AG10803 (cell line): ENCODE results near the gene PIK3IP1.

ENCODE experiments used
- DNase-seq: peaks from one replicate; pipeline ENCODE4 v3.0.0; 2010; ENCODE audit warnings: low read depth
- H3K4me3 ChIP-seq: 2 replicates; pipeline ENCODE4 v1.5.1; 2011; ENCODE audit warnings: mild to moderate bottlenecking, low read length, control low read depth
- TF ChIP-seq, protein P1 (sequence below): conservative IDR thresholded peaks from 2 replicates; pipeline ENCODE4 v1.5.1; 2011; ENCODE audit warnings: mild to moderate bottlenecking, low read length, control low read depth, inconsistent platforms

PIK3IP1 gene

DNA sequence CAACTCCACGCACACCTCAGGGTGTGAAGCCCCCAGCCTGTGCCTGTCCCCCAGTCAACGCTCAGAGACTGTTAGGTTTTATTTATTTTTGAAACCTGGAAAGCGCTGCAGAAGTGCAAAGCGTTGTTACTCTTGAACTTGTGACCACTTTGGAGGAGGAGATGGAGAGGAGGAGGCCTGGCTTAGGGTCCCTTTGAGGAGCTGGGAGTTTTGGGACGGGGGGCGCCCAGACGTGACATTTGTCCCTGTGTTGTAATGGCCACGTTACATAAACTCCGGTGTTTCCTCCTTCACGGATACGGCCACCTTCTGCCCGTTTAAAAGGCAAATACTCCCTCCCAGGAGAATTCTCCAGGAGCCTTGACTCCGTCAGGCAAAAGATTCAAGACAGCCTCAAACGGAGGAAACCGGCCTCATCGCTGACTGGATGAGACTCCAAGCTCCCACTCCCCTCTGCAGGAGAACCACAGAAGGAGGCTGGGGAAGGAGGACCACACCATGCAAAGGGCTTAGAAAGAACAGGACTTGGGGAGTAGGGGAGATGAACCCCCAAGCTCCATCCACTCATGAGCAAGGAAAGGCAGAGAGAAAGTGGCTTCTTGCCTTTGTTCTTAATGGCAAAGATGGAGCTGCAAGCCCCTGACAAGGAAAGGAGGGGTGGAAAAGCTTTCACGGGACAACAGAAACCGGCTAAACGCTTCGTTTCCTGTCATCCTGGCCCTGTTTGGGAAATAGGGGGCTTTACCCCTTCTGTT is 630 bp downstream of the PIK3IP1 start:
- H3K4me3 ChIP-seq = peak overlapping the region; percentile 91
- DNase-seq = no peak
- TF ChIP-seq, protein P1, sequence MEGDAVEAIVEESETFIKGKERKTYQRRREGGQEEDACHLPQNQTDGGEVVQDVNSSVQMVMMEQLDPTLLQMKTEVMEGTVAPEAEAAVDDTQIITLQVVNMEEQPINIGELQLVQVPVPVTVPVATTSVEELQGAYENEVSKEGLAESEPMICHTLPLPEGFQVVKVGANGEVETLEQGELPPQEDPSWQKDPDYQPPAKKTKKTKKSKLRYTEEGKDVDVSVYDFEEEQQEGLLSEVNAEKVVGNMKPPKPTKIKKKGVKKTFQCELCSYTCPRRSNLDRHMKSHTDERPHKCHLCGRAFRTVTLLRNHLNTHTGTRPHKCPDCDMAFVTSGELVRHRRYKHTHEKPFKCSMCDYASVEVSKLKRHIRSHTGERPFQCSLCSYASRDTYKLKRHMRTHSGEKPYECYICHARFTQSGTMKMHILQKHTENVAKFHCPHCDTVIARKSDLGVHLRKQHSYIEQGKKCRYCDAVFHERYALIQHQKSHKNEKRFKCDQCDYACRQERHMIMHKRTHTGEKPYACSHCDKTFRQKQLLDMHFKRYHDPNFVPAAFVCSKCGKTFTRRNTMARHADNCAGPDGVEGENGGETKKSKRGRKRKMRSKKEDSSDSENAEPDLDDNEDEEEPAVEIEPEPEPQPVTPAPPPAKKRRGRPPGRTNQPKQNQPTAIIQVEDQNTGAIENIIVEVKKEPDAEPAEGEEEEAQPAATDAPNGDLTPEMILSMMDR = no peak

DNA sequence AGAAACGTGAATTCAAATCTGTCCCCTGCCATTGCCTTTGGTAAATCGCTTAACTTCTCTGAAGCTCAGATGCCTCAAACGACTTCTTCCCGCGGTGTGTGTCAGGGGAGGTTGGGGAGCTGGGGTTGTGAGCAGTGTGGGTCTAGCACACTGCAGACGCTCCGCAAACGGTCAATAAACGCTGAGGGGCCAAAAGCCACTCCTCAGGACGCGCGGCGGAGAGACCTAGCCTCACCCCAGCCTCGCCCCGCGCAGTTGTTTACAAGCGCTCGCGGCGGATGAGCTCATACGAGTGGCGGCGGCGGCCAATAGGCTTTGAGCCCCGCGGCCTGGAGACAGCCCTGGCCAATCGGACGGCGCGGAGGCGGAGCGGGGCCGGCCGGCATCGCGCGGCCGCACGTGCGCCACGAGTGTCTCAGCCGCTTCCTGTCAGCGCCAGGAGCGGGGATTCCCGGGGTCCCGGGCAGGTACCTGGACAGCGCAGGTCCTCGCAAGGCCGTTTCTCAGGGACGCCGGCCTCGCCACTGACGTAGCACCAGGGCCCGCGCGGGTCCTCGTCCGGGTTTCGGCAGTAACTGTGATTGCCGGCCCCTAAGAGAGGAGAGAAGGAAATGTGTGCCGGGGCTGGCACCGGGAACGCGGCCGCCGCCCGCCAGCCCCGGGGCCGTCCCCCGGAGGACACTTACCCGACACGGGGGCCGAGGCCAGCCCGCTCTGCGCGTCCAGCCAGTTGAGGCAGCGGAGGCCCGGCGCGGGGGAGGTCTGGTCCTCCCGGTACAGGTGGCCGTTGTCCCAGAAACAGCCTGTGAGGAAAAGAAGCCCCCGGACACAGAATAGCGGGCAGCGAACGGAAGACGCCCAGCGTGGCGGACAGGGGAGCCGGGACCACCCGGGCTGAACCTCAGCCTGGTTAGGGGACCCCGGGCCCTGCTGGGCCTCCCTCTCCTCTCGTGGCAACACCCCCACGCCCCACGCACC is 1.5 kb downstream of the PIK3IP1 start:
- peak overlapping the region; percentile 91 for H3K4me3 ChIP-seq
- TF ChIP-seq, protein P1 = no peak
- DNase-seq = peak; percentile 88

DNA sequence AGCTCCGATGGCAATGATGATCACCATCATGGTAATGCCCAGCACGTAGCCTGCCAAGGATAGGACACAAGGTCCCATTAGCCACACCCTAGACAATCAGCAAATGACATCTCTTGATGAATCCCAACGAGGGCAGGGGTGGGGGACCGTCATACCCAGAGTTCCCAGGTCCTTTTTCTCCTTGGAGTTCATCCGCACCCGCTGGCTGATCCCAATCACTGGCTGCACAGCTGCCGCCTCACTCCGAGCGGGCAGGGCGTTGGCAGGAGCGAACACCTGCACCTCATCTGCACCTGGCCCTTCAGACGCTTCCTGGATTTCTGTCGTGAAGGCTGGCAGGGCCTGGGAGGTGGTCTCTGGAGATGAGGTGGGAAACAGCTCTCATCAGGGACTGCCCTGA is 2.9 kb downstream of the PIK3IP1 start:
- no peak for DNase-seq

DNA sequence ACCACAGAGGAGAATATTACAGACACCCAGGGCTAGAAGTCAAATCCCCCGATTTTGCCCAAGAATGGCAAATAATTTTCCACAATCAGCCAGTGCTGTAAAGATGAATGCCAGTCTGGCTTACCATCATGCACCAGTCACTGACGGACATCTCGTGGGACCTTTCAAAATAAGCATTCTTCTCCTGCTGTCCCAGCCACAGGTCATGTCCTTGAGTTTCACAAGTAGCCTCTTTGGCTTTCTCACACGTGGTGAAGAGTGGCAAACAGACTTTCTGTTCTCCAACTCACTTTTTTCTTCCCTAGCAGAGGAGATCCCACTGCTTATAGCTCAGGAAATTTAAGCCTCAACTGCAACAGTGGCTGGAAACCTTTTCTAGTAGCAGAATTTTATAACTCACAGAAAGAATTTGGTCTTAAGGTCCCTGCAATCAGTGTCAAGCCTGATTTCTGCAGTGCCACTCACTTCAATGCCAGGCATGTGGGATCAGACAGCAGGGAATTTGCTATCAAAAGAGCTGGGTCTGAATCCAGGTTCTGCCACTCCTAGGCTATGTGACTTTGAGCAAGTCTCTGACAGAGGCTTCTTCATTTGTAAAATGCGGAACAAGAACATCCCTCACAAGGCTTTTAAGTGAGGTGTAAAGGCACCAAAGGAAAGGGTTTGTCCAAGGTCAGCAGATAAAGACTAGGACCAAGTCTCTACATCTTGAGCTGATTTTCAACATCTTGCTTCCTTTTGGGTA is 3.6 kb downstream of the PIK3IP1 start:
- TF ChIP-seq, protein P1 = no peak
- H3K4me3 ChIP-seq = no peak overlapping the region
- DNase-seq = no peak

More for the DNA sequence above, 2.9 kb downstream of the PIK3IP1 start:
- TF ChIP-seq, protein P1 = no peak
- H3K4me3 ChIP-seq = no peak overlapping the region

DNA sequence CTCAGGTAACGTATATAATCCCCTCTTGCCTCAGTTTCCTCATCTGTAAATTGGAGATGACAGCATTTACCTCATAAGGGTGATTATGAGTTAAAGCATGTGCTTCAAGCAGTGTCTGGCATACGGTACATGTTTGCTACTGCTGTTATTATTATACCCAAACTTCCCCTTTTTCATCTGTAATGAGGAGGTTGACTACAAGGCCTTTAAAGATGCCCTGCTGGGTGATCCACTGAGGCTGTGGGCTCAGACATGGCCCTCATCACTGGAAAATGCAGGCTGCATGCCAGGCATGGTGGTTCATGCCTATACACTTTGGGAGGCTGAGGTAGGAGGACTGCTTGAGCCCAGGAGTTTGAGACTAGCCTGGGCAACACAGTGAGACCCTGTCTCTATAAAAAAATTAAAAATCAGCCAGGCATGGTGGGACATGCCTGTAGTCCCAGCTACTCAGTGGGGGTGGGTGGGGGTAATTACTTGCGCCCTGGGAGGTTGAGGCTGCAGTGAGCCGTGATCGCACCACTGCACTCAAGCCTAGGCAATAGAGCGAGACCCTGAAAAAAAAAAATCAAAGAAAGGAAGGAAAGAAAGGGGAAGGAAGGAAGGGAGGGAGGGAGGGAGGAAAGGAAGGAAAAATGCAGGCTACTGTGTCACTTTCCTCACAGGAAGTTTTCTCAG is 4.3 kb downstream of the PIK3IP1 start:
- H3K4me3 ChIP-seq = no peak overlapping the region
- TF ChIP-seq, protein P1 = no peak
- no peak for DNase-seq
